Endothelial cell (in vitro differentiated cells): Measurements from ENCODE around the gene KCNN1. TPM values are rescaled to one million over a fixed set of nuclear protein-coding genes. Genes with fewer than 3 reads are reported as not detected.

Source experiments
- DNase-seq: peaks from one replicate; pipeline ENCODE4 v3.0.0; 2021; ENCODE audit warnings: low spot score
- H3K27ac Mint-ChIP-seq: one replicate; pipeline ENCODE4 v1.8.0; 2021; ENCODE audit warnings: mixed read lengths, inconsistent platforms; ENCODE audit not compliant: unreplicated experiment
- H3K27me3 Mint-ChIP-seq: one replicate; pipeline ENCODE4 v1.8.0; 2021; ENCODE audit warnings: mild to moderate bottlenecking, moderate library complexity, mixed read lengths, inconsistent platforms; ENCODE audit not compliant: unreplicated experiment
- H3K36me3 Mint-ChIP-seq: one replicate; pipeline ENCODE4 v1.8.0; 2021; ENCODE audit warnings: mild to moderate bottlenecking, low read depth, mixed read lengths, inconsistent platforms; ENCODE audit not compliant: unreplicated experiment
- H3K4me1 Mint-ChIP-seq: one replicate; pipeline ENCODE4 v1.8.0; 2021; ENCODE audit warnings: mild to moderate bottlenecking, mixed read lengths, inconsistent platforms; ENCODE audit not compliant: unreplicated experiment
- H3K4me3 Mint-ChIP-seq: one replicate; pipeline ENCODE4 v1.8.0; 2021; ENCODE audit warnings: mild to moderate bottlenecking, mixed read lengths, inconsistent platforms; ENCODE audit not compliant: unreplicated experiment
- H3K9me3 Mint-ChIP-seq: one replicate; pipeline ENCODE4 v1.8.0; 2021; ENCODE audit warnings: mixed read lengths, inconsistent platforms; ENCODE audit not compliant: unreplicated experiment
- total RNA-seq: library from RNA; stranded (reverse); fragmentation: NEBNext Ultra II Directional; extraction: Animal tissue kit (Norgen Biotek cat#: 25700); gene quantifications from one replicate; pipeline ENCODE4 v1.2.1, GENCODE V29; 2021; ENCODE audit not compliant: unreplicated experiment
- TF ChIP-seq, protein P1 (sequence below): fragments of 200-600 bp; sonication (generic); IDR thresholded peaks from one replicate; pipeline ENCODE4 v1.5.0; 2021; ENCODE audit warnings: antibody characterized with exemption; ENCODE audit not compliant: unreplicated experiment

The KCNN1 gene
- total RNA-seq, 1 donor from 2014 or later = 19.3 TPM

DNA sequence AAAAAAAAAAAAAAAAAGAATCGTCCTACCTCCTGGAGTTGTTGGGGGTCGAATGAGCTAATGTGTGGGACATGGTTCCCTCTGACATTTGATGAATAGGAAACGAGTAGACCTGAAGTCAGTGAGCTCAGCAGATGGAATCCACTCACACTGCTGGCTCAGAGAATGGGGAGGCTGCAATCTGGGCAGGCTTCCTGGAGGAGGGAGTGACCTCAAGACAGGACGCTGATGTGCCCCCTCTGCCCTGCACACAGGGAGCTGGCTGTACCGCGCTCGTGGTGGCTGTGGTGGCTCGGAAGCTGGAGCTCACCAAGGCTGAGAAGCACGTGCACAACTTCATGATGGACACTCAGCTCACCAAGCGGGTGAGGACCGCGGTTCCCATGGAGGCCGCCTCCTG lies 21.3 kb downstream of the KCNN1 start:
- Mint-ChIP-seq H3K4me1 (peaks cover 3% of the 10 kb centered on the region), H3K4me3 (no peak overlapping the region), H3K9me3 (no peaks in the 10 kb centered on the region), H3K27ac (no peak overlapping the region), H3K36me3 (peaks cover 6% of the 10 kb centered on the region), H3K27me3 (peaks cover 2% of the 10 kb centered on the region)
- TF ChIP-seq, protein P1, sequence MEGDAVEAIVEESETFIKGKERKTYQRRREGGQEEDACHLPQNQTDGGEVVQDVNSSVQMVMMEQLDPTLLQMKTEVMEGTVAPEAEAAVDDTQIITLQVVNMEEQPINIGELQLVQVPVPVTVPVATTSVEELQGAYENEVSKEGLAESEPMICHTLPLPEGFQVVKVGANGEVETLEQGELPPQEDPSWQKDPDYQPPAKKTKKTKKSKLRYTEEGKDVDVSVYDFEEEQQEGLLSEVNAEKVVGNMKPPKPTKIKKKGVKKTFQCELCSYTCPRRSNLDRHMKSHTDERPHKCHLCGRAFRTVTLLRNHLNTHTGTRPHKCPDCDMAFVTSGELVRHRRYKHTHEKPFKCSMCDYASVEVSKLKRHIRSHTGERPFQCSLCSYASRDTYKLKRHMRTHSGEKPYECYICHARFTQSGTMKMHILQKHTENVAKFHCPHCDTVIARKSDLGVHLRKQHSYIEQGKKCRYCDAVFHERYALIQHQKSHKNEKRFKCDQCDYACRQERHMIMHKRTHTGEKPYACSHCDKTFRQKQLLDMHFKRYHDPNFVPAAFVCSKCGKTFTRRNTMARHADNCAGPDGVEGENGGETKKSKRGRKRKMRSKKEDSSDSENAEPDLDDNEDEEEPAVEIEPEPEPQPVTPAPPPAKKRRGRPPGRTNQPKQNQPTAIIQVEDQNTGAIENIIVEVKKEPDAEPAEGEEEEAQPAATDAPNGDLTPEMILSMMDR = no peak
- no peak for DNase-seq

DNA sequence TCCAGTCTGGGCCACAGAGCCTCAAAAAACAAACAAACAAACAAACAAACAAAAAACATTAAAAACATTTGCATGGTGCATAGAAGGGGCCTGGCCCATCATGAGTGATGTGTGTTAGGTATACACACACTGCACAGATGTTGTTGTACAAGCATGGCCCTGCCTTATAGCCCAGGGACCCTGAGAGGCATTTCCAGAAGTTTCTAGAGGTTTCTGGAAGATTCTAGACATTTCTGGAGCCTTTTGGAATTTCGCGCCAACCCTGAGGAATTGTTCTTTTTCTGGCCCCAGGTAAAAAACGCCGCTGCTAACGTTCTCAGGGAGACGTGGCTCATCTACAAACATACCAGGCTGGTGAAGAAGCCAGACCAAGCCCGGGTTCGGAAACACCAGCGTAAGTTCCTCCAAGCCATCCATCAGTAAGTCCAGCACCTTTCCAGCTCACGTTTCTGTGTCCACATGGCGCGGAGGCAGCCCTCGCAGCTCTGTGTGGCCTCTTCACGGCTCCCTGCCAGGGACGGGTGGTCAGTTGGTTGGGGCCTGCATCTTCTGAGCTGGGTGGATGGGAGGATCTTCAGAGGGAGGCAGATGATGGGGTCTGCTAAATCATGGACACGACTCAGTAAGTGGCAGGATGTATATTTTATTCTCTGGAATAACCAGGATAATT lies 22.7 kb downstream of the KCNN1 start:
- Mint-ChIP-seq H3K27ac (no peak overlapping the region), H3K9me3 (no peaks in the 10 kb centered on the region), H3K27me3 (peaks cover 2% of the 10 kb centered on the region), H3K4me1 (peaks cover 3% of the 10 kb centered on the region), H3K36me3 (peaks cover 6% of the 10 kb centered on the region), H3K4me3 (no peak overlapping the region)
- no peak for DNase-seq
- TF ChIP-seq, protein P1 = no peak

DNA sequence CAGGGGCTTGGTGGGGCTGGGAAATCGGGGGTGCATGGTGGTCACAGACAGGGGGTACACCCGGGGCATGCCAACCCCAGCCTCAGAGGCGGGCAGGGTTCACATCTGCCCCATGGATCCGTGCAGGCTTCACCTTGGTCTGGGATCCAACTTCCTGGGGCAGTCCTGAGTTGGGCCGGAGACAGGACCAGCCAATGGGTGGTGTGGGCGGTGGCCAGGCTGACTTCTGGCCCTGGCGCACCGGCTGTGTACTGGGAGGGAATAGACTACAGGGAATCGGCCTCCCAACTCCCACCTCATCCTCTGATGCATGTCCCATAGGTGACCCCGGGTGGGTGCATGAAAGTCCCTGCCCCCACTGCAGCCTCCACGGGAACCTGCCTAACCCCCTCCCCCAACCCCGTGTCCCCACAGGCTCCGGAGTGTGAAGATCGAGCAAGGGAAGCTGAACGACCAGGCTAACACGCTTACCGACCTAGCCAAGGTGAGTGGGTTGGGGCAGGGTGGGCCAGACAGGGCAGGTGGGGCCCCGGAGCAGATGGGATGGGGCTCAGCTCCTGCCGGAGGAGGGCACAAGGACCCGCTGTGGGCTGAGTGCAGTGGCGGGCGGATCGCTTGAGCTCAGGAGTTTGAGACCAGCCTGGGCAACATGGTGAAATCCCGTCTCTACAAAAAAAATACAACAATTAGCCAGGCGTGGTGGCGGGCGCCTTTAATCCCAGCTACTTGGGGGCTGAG lies 26.3 kb downstream of the KCNN1 start:
- TF ChIP-seq, protein P1 = no peak
- H3K36me3 Mint-ChIP-seq = no peaks in the 10 kb centered on the region
- no peak for DNase-seq
- peaks cover 2% of the 10 kb centered on the region for H3K27me3 Mint-ChIP-seq
- no peak overlapping the region for H3K27ac Mint-ChIP-seq
- no peaks in the 10 kb centered on the region for H3K9me3 Mint-ChIP-seq
- H3K4me1 Mint-ChIP-seq = no peaks in the 10 kb centered on the region
- no peak overlapping the region for H3K4me3 Mint-ChIP-seq

DNA sequence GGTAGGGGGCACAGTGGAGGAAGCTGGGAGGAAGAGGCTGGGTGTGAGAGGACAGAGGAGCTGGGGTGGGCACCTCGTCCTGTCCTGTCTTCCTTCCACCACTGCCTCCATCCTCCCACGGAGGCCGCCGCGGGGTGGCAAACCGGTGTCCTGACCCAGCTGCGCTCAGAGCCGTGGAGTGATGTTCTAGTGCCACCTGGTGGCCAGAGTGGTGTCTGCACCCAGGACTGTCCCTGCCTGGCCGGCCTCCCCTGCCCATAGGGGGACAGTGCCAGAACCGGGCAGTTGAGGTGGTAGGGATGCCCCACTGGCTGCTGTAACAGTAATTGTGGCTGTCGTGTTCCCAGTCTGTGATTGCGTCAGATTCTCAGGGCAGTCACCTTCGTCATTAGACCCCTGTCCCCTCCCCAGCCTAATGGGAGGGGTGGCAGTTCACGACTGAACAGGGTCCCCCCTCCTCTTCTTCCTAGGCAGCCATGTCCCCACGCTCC lies 30.0 kb downstream of the KCNN1 start:
- peak; percentile 97 for DNase-seq
- Mint-ChIP-seq H3K4me3 (no peak overlapping the region), H3K9me3 (no peaks in the 10 kb centered on the region), H3K4me1 (peaks cover 5% of the 10 kb centered on the region), H3K27ac (no peak overlapping the region), H3K27me3 (peaks cover 4% of the 10 kb centered on the region), H3K36me3 (peaks cover 4% of the 10 kb centered on the region)
- TF ChIP-seq, protein P1 = peak; percentile 98
